Stimulated activated CD8-positive, alpha-beta memory T cell treated with anti-CD3 and anti-CD28 coated beads, Interleukin-12 subunit alpha, Interleukin-12 subunit beta, amount 100 ng/mL, for 1 hour (primary cell): ENCODE data around the gene CBFA2T3.
"Not testable (repeated sequence)": the region's sequence is repeated elsewhere in the genome, so short reads cannot be mapped to it uniquely, and the experiment has no call there.

Experiments
- DNase-seq: peaks from one replicate; pipeline ENCODE4 v3.0.0-alpha.2; 2020; ENCODE audit warnings: low read depth

CBFA2T3 gene

GRCh38 chr16:88923450-88923849 is 53.6 kb downstream of the CBFA2T3 start:
- no peak for DNase-seq

GRCh38 chr16:88922826-88923410 is 54.1 kb downstream of the CBFA2T3 start:
- no peak for DNase-seq

- DNase-seq = no peak
These were observed 54.7 kb downstream of the CBFA2T3 start for GRCh38 chr16:88922114-88922825.

- no peak for DNase-seq
These were observed 55.4 kb downstream of the CBFA2T3 start for GRCh38 chr16:88921591-88921990.

- DNase-seq = no peak
These were observed 56.1 kb downstream of the CBFA2T3 start for GRCh38 chr16:88920618-88921590.

- no peak for DNase-seq
These were observed 57.1 kb downstream of the CBFA2T3 start for GRCh38 chr16:88919936-88920335.

- DNase-seq = not testable (repeated sequence)
These were observed 58.1 kb downstream of the CBFA2T3 start for GRCh38 chr16:88918896-88919295.

GRCh38 chr16:88917915-88918627 is 58.9 kb downstream of the CBFA2T3 start:
- no peak for DNase-seq

- no peak for DNase-seq
These were observed 59.7 kb downstream of the CBFA2T3 start for GRCh38 chr16:88917146-88917914.

GRCh38 chr16:88915639-88916327 is 61.2 kb downstream of the CBFA2T3 start:
- DNase-seq = no peak

- no peak for DNase-seq
These were observed 62.1 kb downstream of the CBFA2T3 start for GRCh38 chr16:88914750-88915368.

- DNase-seq = no peak
These were observed 63.1 kb downstream of the CBFA2T3 start for GRCh38 chr16:88913870-88914269.

GRCh38 chr16:88913001-88913612 is 63.9 kb downstream of the CBFA2T3 start:
- DNase-seq = no peak

- no peak for DNase-seq
These were observed 64.5 kb downstream of the CBFA2T3 start for GRCh38 chr16:88912556-88912955.

- no peak for DNase-seq
These were observed 65.1 kb downstream of the CBFA2T3 start for GRCh38 chr16:88911946-88912310.

GRCh38 chr16:88911136-88911945 is 65.7 kb downstream of the CBFA2T3 start:
- DNase-seq = no peak

- DNase-seq = no peak
These were observed 66.5 kb downstream of the CBFA2T3 start for GRCh38 chr16:88910284-88911135.
